ENCODE results near the gene DUSP3. TPM values are rescaled to one million over a fixed set of nuclear protein-coding genes. Genes with fewer than 3 reads are reported as not detected.
"Not testable (repeated sequence)": the region's sequence is repeated elsewhere in the genome, so short reads cannot be mapped to it uniquely, and the experiment has no call there.

DUSP3 gene
- total RNA-seq, 1 experiment from 2014 or later = 39.7 TPM

DNA sequence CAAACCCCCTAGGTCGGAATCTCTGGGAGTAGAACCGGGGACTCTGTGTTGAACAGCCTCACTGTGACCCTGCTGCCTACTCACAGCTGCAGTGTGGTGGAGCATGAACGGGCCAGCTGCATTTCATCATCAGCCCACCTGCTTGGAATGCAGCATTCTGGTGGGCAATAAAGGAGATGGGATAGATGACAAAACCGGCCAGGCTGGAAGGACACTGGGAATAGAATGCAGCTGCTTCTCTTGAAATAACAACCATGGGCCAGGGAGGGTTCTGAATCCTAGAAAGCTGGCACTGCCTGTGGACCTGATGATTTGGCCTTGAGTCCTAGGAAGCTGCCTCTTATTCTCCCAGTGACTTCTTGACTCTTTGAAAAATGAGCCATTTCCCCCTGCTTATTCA lies 25.0 kb upstream of the DUSP3 start:
- no peak for DNase-seq (ENCODE audit: unreplicated experiment)
- Mint-ChIP-seq H3K4me1 (ENCODE audit: insufficient read depth, unreplicated experiment) (no peaks in the 10 kb centered on the region), H3K9me3 (ENCODE audit: unreplicated experiment) (no peaks in the 10 kb centered on the region), H3K36me3 (ENCODE audit: insufficient read depth, unreplicated experiment) (peaks cover 12% of the 10 kb centered on the region), H3K27me3 (ENCODE audit: insufficient read depth, unreplicated experiment) (no peaks in the 10 kb centered on the region), H3K4me3 (ENCODE audit: unreplicated experiment) (no peak overlapping the region), H3K27ac (ENCODE audit: low read depth, unreplicated experiment) (no peak overlapping the region)
- CTCF ChIA-PET = interaction anchor here (0.6 kb wide), 1 partner anchor 137 kb away, joined by 4 read pairs; no protein-coding TSS in a partner anchor
- TF ChIP-seq, protein P1, sequence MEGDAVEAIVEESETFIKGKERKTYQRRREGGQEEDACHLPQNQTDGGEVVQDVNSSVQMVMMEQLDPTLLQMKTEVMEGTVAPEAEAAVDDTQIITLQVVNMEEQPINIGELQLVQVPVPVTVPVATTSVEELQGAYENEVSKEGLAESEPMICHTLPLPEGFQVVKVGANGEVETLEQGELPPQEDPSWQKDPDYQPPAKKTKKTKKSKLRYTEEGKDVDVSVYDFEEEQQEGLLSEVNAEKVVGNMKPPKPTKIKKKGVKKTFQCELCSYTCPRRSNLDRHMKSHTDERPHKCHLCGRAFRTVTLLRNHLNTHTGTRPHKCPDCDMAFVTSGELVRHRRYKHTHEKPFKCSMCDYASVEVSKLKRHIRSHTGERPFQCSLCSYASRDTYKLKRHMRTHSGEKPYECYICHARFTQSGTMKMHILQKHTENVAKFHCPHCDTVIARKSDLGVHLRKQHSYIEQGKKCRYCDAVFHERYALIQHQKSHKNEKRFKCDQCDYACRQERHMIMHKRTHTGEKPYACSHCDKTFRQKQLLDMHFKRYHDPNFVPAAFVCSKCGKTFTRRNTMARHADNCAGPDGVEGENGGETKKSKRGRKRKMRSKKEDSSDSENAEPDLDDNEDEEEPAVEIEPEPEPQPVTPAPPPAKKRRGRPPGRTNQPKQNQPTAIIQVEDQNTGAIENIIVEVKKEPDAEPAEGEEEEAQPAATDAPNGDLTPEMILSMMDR (IDR thresholded peaks at IDR 0.05; ENCODE audit: unreplicated experiment) = no peak
- BruUV-seq (replicated peaks) = no TSS peak
- intact Hi-C loops (cut with micrococcal nuclease) = no loop called here
- POLR2A ChIA-PET = no interaction called here

DNA sequence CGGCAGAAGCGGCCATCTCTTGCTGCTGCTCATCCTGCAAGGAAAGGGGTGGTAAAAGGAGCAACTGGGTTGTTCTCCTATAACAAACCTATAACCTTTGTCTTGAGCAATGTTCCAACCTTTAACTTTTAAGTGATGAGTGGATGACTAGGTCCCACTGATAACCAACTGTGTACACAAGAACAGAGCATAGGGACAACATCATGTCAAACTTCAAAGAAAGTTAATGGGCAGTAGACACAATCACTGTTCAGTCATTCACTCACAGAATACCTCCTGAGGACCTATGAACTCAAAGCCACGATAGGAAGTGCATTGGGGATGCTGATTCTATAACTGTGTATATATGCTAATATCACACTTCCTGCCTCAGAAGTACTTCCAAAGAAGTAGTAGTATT lies 23.1 kb upstream of the DUSP3 start:
- no TSS peak for BruUV-seq (replicated peaks)
- TF ChIP-seq, protein P1 (IDR thresholded peaks at IDR 0.05; ENCODE audit: unreplicated experiment) = no peak
- Mint-ChIP-seq H3K4me3 (ENCODE audit: unreplicated experiment) (no peak overlapping the region), H3K4me1 (ENCODE audit: insufficient read depth, unreplicated experiment) (no peaks in the 10 kb centered on the region), H3K27me3 (ENCODE audit: insufficient read depth, unreplicated experiment) (peaks cover 8% of the 10 kb centered on the region), H3K27ac (ENCODE audit: low read depth, unreplicated experiment) (no peak overlapping the region), H3K36me3 (ENCODE audit: insufficient read depth, unreplicated experiment) (peaks cover 12% of the 10 kb centered on the region), H3K9me3 (ENCODE audit: unreplicated experiment) (peaks cover 6% of the 10 kb centered on the region)
- POLR2A ChIA-PET = no interaction called here
- intact Hi-C loops (cut with micrococcal nuclease) = no loop called here
- DNase-seq (ENCODE audit: unreplicated experiment) = no peak
- CTCF ChIA-PET = no interaction called here

DNA sequence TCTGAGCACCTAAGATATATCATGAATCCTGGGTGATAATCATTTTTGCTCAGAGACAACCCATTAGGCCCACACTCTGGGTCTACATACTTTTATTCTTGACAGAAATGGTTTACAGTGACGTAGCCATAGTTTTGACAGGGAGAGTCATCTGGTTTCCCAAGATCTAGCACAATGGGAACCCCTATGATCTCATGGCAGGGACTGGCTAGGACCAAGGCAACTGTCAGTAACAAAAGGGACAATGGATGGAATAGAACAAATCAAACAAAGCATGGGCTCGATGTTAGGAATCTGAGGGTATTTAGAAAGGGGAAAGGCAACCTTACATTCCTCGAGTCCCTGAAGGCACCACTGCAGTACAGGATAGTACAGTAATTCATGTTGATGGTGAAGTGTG lies 22.0 kb upstream of the DUSP3 start:
- Mint-ChIP-seq H3K4me3 (ENCODE audit: unreplicated experiment) (no peak overlapping the region), H3K27ac (ENCODE audit: low read depth, unreplicated experiment) (no peak overlapping the region), H3K27me3 (ENCODE audit: insufficient read depth, unreplicated experiment) (peaks cover 19% of the 10 kb centered on the region), H3K4me1 (ENCODE audit: insufficient read depth, unreplicated experiment) (no peaks in the 10 kb centered on the region), H3K36me3 (ENCODE audit: insufficient read depth, unreplicated experiment) (peaks cover 7% of the 10 kb centered on the region), H3K9me3 (ENCODE audit: unreplicated experiment) (peaks cover 8% of the 10 kb centered on the region)
- intact Hi-C loops (cut with micrococcal nuclease) = no loop called here
- TF ChIP-seq, protein P1 (IDR thresholded peaks at IDR 0.05; ENCODE audit: unreplicated experiment) = no peak
- CTCF ChIA-PET = no interaction called here
- no peak for DNase-seq (ENCODE audit: unreplicated experiment)
- POLR2A ChIA-PET = no interaction called here
- BruUV-seq (replicated peaks) = no TSS peak

DNA sequence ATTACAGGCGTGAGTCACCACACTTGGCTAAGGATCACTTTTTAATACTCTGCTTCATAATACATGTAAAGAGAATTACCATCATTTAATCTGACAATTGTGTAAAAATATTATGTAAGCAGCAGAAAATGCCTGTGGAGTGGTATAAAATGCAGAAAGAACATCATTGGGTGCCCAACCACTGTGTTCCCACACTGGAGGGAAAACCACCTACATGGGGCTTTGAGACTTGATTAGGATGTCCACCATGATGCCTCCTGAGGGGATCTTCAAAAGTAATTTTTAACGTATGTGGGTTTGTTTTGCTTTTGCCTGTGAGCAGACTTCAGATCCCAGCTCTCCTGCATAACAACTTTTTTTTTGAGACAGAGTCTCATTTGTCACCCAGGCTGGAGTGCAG lies 20.3 kb upstream of the DUSP3 start:
- CTCF ChIA-PET = interaction anchor here (0.6 to 1.0 kb wide), 3 partner anchors 104 to 1948 kb away, joined by 3 to 5 read pairs (median 3); no protein-coding TSS in a partner anchor

DNA sequence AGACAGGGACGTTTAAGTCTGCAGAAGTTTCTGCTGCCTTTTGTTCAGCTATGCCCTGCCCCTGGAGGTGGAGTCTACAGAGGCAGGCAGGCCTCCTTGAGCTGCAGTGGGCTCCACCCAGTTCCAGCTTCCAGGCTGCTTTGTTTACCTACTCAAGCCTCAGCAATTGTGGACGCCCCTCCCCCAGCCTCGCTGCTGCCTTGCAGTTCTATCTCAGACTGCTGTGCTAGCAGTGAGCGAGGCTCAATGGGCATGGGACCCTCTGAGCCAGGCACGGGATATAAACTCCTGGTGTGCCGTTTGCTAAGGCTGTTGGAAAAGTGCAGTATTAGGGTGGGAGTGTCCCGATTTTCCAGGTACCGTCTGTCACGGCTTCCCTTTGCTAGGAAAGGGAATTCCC lies 19.2 kb upstream of the DUSP3 start:
- CTCF ChIA-PET; intact Hi-C loops (cut with micrococcal nuclease); H3K4me3 Mint-ChIP-seq (ENCODE audit: unreplicated experiment); H3K4me1 Mint-ChIP-seq (ENCODE audit: insufficient read depth, unreplicated experiment); DNase-seq (ENCODE audit: unreplicated experiment); POLR2A ChIA-PET; H3K9me3 Mint-ChIP-seq (ENCODE audit: unreplicated experiment); H3K36me3 Mint-ChIP-seq (ENCODE audit: insufficient read depth, unreplicated experiment); H3K27ac Mint-ChIP-seq (ENCODE audit: low read depth, unreplicated experiment); BruUV-seq (replicated peaks): not testable (repeated sequence)
- peaks cover 30% of the 10 kb centered on the region for H3K27me3 Mint-ChIP-seq (ENCODE audit: insufficient read depth, unreplicated experiment)

More for the DNA sequence above, 20.3 kb upstream of the DUSP3 start:
- no peak for DNase-seq (ENCODE audit: unreplicated experiment)
- Mint-ChIP-seq H3K9me3 (ENCODE audit: unreplicated experiment) (peaks cover 8% of the 10 kb centered on the region), H3K27ac (ENCODE audit: low read depth, unreplicated experiment) (no peak overlapping the region), H3K27me3 (ENCODE audit: insufficient read depth, unreplicated experiment) (peaks cover 30% of the 10 kb centered on the region), H3K36me3 (ENCODE audit: insufficient read depth, unreplicated experiment) (peaks cover 7% of the 10 kb centered on the region), H3K4me3 (ENCODE audit: unreplicated experiment) (no peak overlapping the region), H3K4me1 (ENCODE audit: insufficient read depth, unreplicated experiment) (no peaks in the 10 kb centered on the region)
- POLR2A ChIA-PET = interaction anchor here (0.7 kb wide), 1 partner anchor 39 kb away, joined by 3 read pairs; no protein-coding TSS in a partner anchor
- no TSS peak for BruUV-seq (replicated peaks)
- TF ChIP-seq, protein P1 (IDR thresholded peaks at IDR 0.05; ENCODE audit: unreplicated experiment) = no peak
- intact Hi-C loops (cut with micrococcal nuclease) = no loop called here

DNA sequence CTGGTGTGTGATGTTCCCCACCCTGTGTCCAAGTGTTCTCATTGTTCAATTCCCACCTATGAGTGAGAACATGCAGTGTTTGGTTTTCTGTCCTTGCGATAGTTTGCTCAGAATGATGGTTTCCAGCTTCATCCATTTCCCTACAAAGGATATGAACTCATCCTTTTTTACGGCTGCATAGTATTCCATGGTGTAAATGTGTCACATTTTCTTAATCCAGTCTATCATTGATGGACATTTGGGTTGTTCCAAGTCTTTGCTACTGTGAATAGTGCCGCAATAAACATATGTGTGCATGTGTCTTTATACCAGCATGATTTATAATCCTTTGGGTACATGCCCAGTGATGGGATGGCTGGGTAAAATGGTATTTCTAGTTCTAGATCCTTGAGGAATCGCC lies 13.9 kb upstream of the DUSP3 start:
- H3K27ac Mint-ChIP-seq (ENCODE audit: low read depth, unreplicated experiment); intact Hi-C loops (cut with micrococcal nuclease); DNase-seq (ENCODE audit: unreplicated experiment); CTCF ChIA-PET; H3K4me3 Mint-ChIP-seq (ENCODE audit: unreplicated experiment); H3K4me1 Mint-ChIP-seq (ENCODE audit: insufficient read depth, unreplicated experiment); H3K36me3 Mint-ChIP-seq (ENCODE audit: insufficient read depth, unreplicated experiment); H3K9me3 Mint-ChIP-seq (ENCODE audit: unreplicated experiment); BruUV-seq (replicated peaks): not testable (repeated sequence)
- H3K27me3 Mint-ChIP-seq (ENCODE audit: insufficient read depth, unreplicated experiment) = peaks cover 30% of the 10 kb centered on the region
- POLR2A ChIA-PET = interaction anchor here (0.7 kb wide), 1 partner anchor 20 kb away, joined by 3 read pairs; no protein-coding TSS in a partner anchor
